SK-N-SH (cell line): ENCODE data around the gene MCM9. TPM values are rescaled to one million over a fixed set of nuclear protein-coding genes. Genes with fewer than 3 reads are reported as not detected.

Experiments
- CTCF ChIA-PET: fragments of 300-600, 350-600 bp; formaldehyde crosslinking; extraction: SDS; loops from one replicate; lab custom pipeline; 2021; lab: Yijun Ruan, JAX
- POLR2A ChIA-PET: fragments of 350-600 bp; sonication (Branson Sonifier 250); formaldehyde crosslinking; extraction: SDS; loops from one replicate; lab custom pipeline; 2020; ENCODE audit warnings: antibody characterized with exemption, inconsistent platforms; lab: Yijun Ruan, JAX
- DNase-seq: peaks from one replicate; pipeline ENCODE4 v3.0.0; 2012
- H2AFZ ChIP-seq: fragments of 200-600 bp; sonication (generic); 2 replicates; pipeline ENCODE4 v1.8.1; 2016; ENCODE audit warnings: antibody characterized with exemption, mild to moderate bottlenecking, low read depth
- H3F3A ChIP-seq: fragments of 200-600 bp; sonication (generic); replicated peaks from 2 replicates; pipeline ENCODE3; 2016; ENCODE audit warnings: antibody characterized with exemption, mild to moderate bottlenecking; ENCODE audit not compliant: insufficient read depth
- H3K27ac ChIP-seq, 2 experiments: fragments of 200-500 bp in 1 of 2; fragments of 200-600 bp in 1 of 2; sonication (Bioruptor generic) in 1 of 2; sonication (generic), shearing (Covaris generic) in 1 of 2; 2 replicates each; pipeline versions ENCODE4 v1.5.1 to v1.6.1; 2014 to 2016; ENCODE audit warnings: low read depth in 2 of 2, inconsistent platforms in 1 of 2, low read length in 1 of 2, mild to moderate bottlenecking in 1 of 2, mixed read lengths in 1 of 2
- H3K27me3 ChIP-seq: fragments of 200-600 bp; sonication (generic), shearing (Covaris generic); 2 replicates; pipeline ENCODE4 v1.6.1; 2016; ENCODE audit warnings: mixed run types; ENCODE audit not compliant: insufficient read depth
- H3K36me3 ChIP-seq, 2 experiments: fragments of 200-500 bp in 1 of 2; fragments of 200-600 bp in 1 of 2; sonication (Bioruptor generic) in 1 of 2; sonication (generic) in 1 of 2; replicated peaks in 1 of 2; 2 replicates each; pipeline versions ENCODE3 to v1.5.1; 2014 to 2016; ENCODE audit warnings: low read length in 1 of 2, mild to moderate bottlenecking in 1 of 2; ENCODE audit not compliant: insufficient read depth in 2 of 2, control insufficient read depth in 1 of 2
- H3K4me1 ChIP-seq, 2 experiments: fragments of 200-500 bp in 1 of 2; fragments of 200-600 bp in 1 of 2; sonication (Bioruptor generic) in 1 of 2; sonication (generic), shearing (Covaris generic) in 1 of 2; 2 replicates each; pipeline versions ENCODE4 v1.5.1 to v1.6.1; 2014 to 2016; ENCODE audit warnings: low read depth in 1 of 2, low read length in 1 of 2, mixed run types in 1 of 2; ENCODE audit not compliant: insufficient read depth in 2 of 2, control insufficient read depth in 1 of 2
- H3K4me2 ChIP-seq: fragments of 200-600 bp; sonication (generic), shearing (Covaris generic); 2 replicates; pipeline ENCODE4 v1.6.1; 2017; ENCODE audit warnings: mixed run types
- H3K4me3 ChIP-seq, 2 experiments: fragments of 200-500 bp in 1 of 2; fragments of 200-600 bp in 1 of 2; sonication (Bioruptor generic) in 1 of 2; sonication (generic), shearing (Covaris generic) in 1 of 2; 2 replicates each; pipeline versions ENCODE4 v1.5.1 to v1.8.1; 2014 to 2016; ENCODE audit warnings: low read depth in 2 of 2, inconsistent platforms in 1 of 2, low read length in 1 of 2, mild to moderate bottlenecking in 1 of 2, mixed read lengths in 1 of 2, moderate library complexity in 1 of 2
- H3K79me2 ChIP-seq: fragments of 200-600 bp; sonication (generic); 2 replicates; pipeline ENCODE4 v1.8.1; 2017; ENCODE audit warnings: mild to moderate bottlenecking; ENCODE audit not compliant: insufficient read depth
- H3K9ac ChIP-seq: fragments of 200-600 bp; sonication (generic); 2 replicates; pipeline ENCODE4 v1.6.1; 2017; ENCODE audit warnings: mixed run types
- H3K9me2 ChIP-seq: fragments of 200-600 bp; sonication (generic); 2 replicates; pipeline ENCODE4 v1.6.1; 2017; ENCODE audit warnings: mixed run types
- H3K9me3 ChIP-seq: fragments of 200-600 bp; sonication (generic); 2 replicates; pipeline ENCODE4 v1.6.1; 2017; ENCODE audit warnings: mixed run types, mild to moderate bottlenecking, moderate library complexity
- H4K20me1 ChIP-seq: fragments of 200-600 bp; sonication (generic); 2 replicates; pipeline ENCODE4 v1.6.1; 2017; ENCODE audit warnings: mild to moderate bottlenecking, mixed run types; ENCODE audit not compliant: insufficient read depth
- CHD2 ChIP-seq: fragments of 150-350 bp; IDR thresholded peaks from 2 replicates; pipeline ENCODE4 v1.6.1; 2018; ENCODE audit warnings: low read length; ENCODE audit not compliant: partially characterized antibody
- ELF1 ChIP-seq: IDR thresholded peaks from 2 replicates; pipeline ENCODE4 v1.4.0; 2012
- EP300 ChIP-seq, 2 experiments: IDR thresholded peaks; 2 replicates each; pipeline versions ENCODE4 v1.4.0 to v1.6.1; 2012; ENCODE audit warnings: borderline replicate concordance in 1 of 2, low read depth in 1 of 2, low read length in 1 of 2
- EZH2phosphoT487 ChIP-seq: fragments of 200-600 bp; sonication (generic); IDR thresholded peaks from 2 replicates; pipeline ENCODE4 v1.6.1; 2017; ENCODE audit warnings: low read depth, mixed run types, mild to moderate bottlenecking, antibody characterized with exemption, moderate library complexity, borderline replicate concordance
- FOXJ3 ChIP-seq: sonication (generic); formaldehyde crosslinking; IDR thresholded peaks from 2 replicates; pipeline ENCODE4 v1.5.1; 2020; ENCODE audit warnings: mild to moderate bottlenecking, missing genetic modification reagents
- FOXM1 ChIP-seq: IDR thresholded peaks from 2 replicates; pipeline ENCODE4 v1.4.0; 2012; ENCODE audit warnings: low read depth, mild to moderate bottlenecking
- MEF2A ChIP-seq: IDR thresholded peaks from 2 replicates; pipeline ENCODE4 v1.4.0; 2012; ENCODE audit warnings: low read depth, borderline replicate concordance
- MXI1 ChIP-seq: IDR thresholded peaks from 2 replicates; pipeline ENCODE4 v1.6.1; 2012; ENCODE audit warnings: mild to moderate bottlenecking, low read depth, low read length, improper control_type of control experiment
- TAF1 ChIP-seq: IDR thresholded peaks from 2 replicates; pipeline ENCODE4 v1.6.1; 2012; ENCODE audit warnings: low read depth, mild to moderate bottlenecking, low read length, moderate library complexity, borderline replicate concordance
- TCF12 ChIP-seq: IDR thresholded peaks from 2 replicates; pipeline ENCODE4 v1.4.0; 2012
- YY1 ChIP-seq: IDR thresholded peaks from 2 replicates; pipeline ENCODE4 v1.4.0; 2012; ENCODE audit warnings: low read depth, mild to moderate bottlenecking
- WGBS: methylation state at CpG from one replicate; pipeline ENCODE4 v1.1.6; 2017; ENCODE audit warnings: low lambda C conversion rate; 5-methylcytosine and 5-hydroxymethylcytosine counted together
- polyA plus RNA-seq, 3 experiments: library from polyadenylated mRNA; depleted of rRNA; stranded (reverse); fragments of >200 nt; gene quantifications; 2 replicates each; pipeline ENCODE4 v1.2.3, GENCODE V29; 2012
- TF ChIP-seq, protein P1 (sequence below): IDR thresholded peaks from 2 replicates; pipeline ENCODE4 v1.6.1; 2012; ENCODE audit warnings: mild to moderate bottlenecking, low read depth, low read length, moderate library complexity
- TF ChIP-seq, protein P2 (sequence below): IDR thresholded peaks from 2 replicates; pipeline ENCODE4; 2012

MCM9 gene
- polyA plus RNA-seq, 1 of the 3 experiments (the other 2 are of a cell fraction) = 1.7 TPM

DNA sequence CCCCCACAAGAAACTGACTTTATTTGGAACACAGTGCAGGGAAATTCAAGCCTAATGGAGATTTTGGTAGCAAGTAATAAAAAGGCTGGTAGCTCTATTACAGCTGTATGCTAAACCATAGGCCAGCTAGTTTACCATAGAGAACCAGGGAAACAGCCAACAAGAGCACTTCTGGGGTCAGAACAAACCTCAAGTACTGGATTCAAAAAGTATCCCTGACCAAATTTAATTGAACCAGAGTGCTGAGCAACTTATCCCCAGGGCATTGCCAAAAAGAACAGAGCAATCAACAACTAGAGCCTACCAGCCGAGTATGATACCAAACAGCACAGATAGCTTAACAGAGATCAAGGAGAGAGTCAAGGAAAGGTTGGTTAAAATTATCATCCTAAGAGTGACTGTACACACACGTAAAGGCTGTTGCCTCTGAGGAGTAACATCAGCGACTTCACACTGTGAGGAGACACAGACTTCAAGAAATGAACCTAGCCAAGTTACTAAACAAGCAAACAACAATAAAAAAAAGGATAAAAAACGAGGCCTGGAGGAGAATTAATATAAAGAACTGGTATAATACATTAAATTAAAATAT is 52.5 kb downstream of the MCM9 start:
- H2AFZ ChIP-seq = no peak overlapping the region
- no peaks in the 10 kb centered on the region for H3K9me3 ChIP-seq
- H3K79me2 ChIP-seq = 0 out of 2 replicates have a peak, but pooled peaks cover 3% of the 10 kb centered on the region
- no peaks in the 10 kb centered on the region for H3K9me2 ChIP-seq
- no peaks in the 10 kb centered on the region for H3K36me3 ChIP-seq
- no peak overlapping the region for H3K9ac ChIP-seq
- no peaks in the 10 kb centered on the region for H3F3A ChIP-seq
- no peak overlapping the region for H3K4me2 ChIP-seq
- TF ChIP-seq, protein P1, sequence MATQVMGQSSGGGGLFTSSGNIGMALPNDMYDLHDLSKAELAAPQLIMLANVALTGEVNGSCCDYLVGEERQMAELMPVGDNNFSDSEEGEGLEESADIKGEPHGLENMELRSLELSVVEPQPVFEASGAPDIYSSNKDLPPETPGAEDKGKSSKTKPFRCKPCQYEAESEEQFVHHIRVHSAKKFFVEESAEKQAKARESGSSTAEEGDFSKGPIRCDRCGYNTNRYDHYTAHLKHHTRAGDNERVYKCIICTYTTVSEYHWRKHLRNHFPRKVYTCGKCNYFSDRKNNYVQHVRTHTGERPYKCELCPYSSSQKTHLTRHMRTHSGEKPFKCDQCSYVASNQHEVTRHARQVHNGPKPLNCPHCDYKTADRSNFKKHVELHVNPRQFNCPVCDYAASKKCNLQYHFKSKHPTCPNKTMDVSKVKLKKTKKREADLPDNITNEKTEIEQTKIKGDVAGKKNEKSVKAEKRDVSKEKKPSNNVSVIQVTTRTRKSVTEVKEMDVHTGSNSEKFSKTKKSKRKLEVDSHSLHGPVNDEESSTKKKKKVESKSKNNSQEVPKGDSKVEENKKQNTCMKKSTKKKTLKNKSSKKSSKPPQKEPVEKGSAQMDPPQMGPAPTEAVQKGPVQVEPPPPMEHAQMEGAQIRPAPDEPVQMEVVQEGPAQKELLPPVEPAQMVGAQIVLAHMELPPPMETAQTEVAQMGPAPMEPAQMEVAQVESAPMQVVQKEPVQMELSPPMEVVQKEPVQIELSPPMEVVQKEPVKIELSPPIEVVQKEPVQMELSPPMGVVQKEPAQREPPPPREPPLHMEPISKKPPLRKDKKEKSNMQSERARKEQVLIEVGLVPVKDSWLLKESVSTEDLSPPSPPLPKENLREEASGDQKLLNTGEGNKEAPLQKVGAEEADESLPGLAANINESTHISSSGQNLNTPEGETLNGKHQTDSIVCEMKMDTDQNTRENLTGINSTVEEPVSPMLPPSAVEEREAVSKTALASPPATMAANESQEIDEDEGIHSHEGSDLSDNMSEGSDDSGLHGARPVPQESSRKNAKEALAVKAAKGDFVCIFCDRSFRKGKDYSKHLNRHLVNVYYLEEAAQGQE = no peak
- TF ChIP-seq MEF2A (no peak), CHD2 (no peak), YY1 (no peak), EZH2phosphoT487 (no peak), EP300 (IDR thresholded peaks at IDR 0.05; ENCODE audit: borderline replicate concordance in 1 of 2, low read depth in 1 of 2, low read length in 1 of 2) (no peak), ELF1 (no peak), FOXJ3 (CRISPR knock-in tag) (no peak)
- TF ChIP-seq, protein P2, sequence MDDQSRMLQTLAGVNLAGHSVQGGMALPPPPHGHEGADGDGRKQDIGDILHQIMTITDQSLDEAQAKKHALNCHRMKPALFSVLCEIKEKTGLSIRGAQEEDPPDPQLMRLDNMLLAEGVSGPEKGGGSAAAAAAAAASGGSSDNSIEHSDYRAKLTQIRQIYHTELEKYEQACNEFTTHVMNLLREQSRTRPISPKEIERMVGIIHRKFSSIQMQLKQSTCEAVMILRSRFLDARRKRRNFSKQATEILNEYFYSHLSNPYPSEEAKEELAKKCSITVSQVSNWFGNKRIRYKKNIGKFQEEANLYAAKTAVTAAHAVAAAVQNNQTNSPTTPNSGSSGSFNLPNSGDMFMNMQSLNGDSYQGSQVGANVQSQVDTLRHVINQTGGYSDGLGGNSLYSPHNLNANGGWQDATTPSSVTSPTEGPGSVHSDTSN = no peak
- no peaks in the 10 kb centered on the region for H3K27me3 ChIP-seq
- no peaks in the 10 kb centered on the region for H4K20me1 ChIP-seq
- H3K4me1 ChIP-seq = no peaks in the 10 kb centered on the region
- WGBS = 84% methylated on average over 4 of the region's 4 CpGs
- ChIA-PET POLR2A (interaction anchor here (1.5 kb wide), 1 partner anchor 17 kb away, joined by 3 read pairs; no protein-coding TSS in a partner anchor), CTCF (interaction anchor here (0.6 to 1.5 kb wide), 4 partner anchors 14 to 687 kb away, joined by 3 to 7 read pairs (median 4); no protein-coding TSS in a partner anchor)
- no peak overlapping the region for H3K27ac ChIP-seq
- H3K4me3 ChIP-seq = no peak overlapping the region
- no peak for DNase-seq

DNA sequence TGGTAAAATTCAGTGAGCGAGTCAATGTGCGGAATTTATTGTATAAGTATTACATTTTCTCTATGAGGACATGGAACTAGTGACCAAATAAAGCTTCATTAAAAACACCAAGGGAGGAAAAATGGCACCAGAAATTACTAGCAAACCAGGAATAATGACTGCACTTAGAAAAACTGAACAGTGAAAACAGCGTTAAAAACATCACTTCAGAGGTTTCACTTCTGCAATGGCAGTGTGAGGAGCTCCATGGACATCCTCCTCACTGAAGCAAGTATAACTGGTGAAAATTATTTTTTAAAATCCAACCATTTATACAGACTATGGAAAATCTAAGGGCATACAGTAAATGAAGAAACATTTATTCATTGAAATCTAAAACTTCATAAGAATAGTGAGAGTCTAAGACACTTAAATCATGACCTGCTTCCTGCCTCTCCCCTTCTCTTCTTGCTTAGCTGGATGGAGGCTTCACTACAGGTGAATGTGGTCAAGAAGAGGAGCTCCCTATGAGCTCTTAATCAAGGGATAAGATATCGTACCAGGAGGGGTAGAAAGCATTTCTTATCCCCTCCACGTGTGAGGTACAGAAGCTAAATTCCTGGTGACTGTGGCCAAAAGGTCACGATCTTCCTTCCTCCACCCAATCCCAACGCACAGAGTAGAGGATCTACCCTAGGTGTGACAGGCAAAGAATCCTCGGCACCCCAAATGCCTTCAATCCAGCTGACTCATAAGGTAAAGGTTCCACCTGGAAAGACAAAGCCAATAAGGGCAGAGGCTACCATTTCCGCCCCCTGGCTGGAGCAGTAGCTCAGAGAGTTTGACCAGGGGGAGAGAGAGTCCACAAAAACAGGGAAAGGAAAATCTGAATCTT is 53.3 kb downstream of the MCM9 start:
- Histone ChIP-seq H3K4me3 (no peak overlapping the region), H3K4me2 (no peak overlapping the region), H3K9me3 (no peaks in the 10 kb centered on the region), H4K20me1 (no peaks in the 10 kb centered on the region), H3K9me2 (no peaks in the 10 kb centered on the region), H3K27ac (no peak overlapping the region), H3K36me3 (no peaks in the 10 kb centered on the region), H3F3A (no peaks in the 10 kb centered on the region), H3K9ac (no peak overlapping the region), H3K79me2 (0 out of 2 replicates have a peak, but pooled peaks cover 3% of the 10 kb centered on the region), H3K27me3 (no peaks in the 10 kb centered on the region), H3K4me1 (no peaks in the 10 kb centered on the region), H2AFZ (no peak overlapping the region)
- WGBS = 98% methylated on average over 9 of the region's 9 CpGs
- ChIA-PET CTCF (interaction anchor here (0.6 to 1.5 kb wide), 3 partner anchors 15 to 688 kb away, joined by 3 to 7 read pairs (median 4); no protein-coding TSS in a partner anchor), POLR2A (interaction anchor here (1.5 kb wide), 1 partner anchor 16 kb away, joined by 3 read pairs; no protein-coding TSS in a partner anchor)
- no peak for DNase-seq
- no peak for TF ChIP-seq EZH2phosphoT487
- TF ChIP-seq TCF12 = no peak
- no peak for TF ChIP-seq CHD2
- TF ChIP-seq MXI1 = no peak
- no peak for TF ChIP-seq YY1
- no peak for TF ChIP-seq TAF1
- TF ChIP-seq FOXM1 = no peak
